ENCODE measurements around the gene SIK1.

Gene SIK1

DNA sequence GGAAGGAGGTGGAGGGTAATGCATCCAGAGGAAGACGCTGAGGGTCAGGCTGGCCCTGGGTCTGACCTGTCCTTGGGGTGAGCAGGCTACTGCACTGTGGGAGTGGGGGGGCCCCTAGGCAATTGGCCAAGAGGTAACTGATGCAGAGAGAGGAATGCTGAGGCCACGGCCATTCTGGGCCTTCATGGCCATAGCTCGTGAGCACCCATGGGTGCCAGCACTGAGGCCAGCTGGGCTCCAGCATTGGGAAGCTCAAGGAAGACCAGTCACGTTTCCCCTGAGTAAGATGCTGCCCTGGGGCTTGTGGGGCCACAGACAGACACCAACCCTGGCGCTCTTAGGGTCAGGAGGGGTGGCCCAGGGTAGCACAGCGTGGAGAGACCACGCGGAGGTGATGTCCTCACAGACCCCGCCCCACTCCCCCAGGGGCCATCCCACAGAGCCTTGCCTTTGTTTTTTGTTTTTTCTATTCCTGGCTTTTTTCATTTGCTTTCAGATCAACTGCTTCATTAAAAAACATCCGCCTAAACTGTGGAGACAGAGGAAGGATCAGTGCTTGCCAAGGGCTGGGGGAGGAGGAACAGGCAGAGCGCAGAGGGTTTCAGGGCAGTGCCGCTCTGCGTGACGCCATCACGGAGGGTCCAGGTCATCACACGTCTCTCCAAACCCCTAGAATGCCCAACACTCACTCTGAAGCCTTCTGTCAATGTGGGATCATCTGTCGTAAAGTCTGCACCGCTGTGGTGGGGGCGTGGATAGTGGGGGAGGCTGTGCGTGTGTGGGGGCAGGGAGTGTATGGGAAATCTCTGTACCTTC, 61.1 kb downstream of the SIK1 start:
- DNase-seq: no peak

- no peak for DNase-seq
These were observed 62.0 kb downstream of the SIK1 start for GRCh38 chr21:43364851-43365424.
